PC-3 (cell line): ENCODE measurements around the gene TBX10. TPM values are rescaled to one million over a fixed set of nuclear protein-coding genes. Genes with fewer than 3 reads are reported as not detected.
"Not testable (repeated sequence)": the region's sequence is repeated elsewhere in the genome, so short reads cannot be mapped to it uniquely, and the experiment has no call there.

Source experiments
- ATAC-seq: fragments of 200-7000 bp; cut with Tn5 transposase; 2 replicates; pipeline ENCODE4 v1.9.1; 2020; ENCODE audit warnings: mild to moderate bottlenecking, moderate library complexity
- BruUV-seq: library from RNA; stranded (reverse); fragments of 400-500 nt; replicated peaks from 2 replicates; lab custom pipeline; 2021; lab: Mats Ljungman, UMichigan
- CTCF ChIA-PET: fragments of 300-600 bp; sonication (Branson Sonifier 250); formaldehyde crosslinking; loops from one replicate; lab custom pipeline; 2022; ENCODE audit warnings: antibody characterized with exemption; lab: Charles Lee
- POLR2A ChIA-PET: fragments of 300-600 bp; sonication (Branson Sonifier 250); formaldehyde crosslinking; loops from one replicate; lab custom pipeline; 2022; ENCODE audit warnings: antibody characterized with exemption; ENCODE audit not compliant: unreplicated experiment; lab: Charles Lee
- DNase-seq: peaks from one replicate; pipeline ENCODE4 v3.0.0-alpha.2; 2015
- H2AFZ ChIP-seq: fragments of 300-600 bp; sonication (generic); 2 replicates; pipeline ENCODE4 v1.6.0; 2016; ENCODE audit warnings: antibody characterized with exemption, low read length
- H3F3A ChIP-seq: fragments of 300-600 bp; sonication (generic); one replicate; pipeline ENCODE4 v1.6.0; 2017; ENCODE audit warnings: antibody characterized with exemption, low read length, control low read depth, mild to moderate bottlenecking; ENCODE audit not compliant: unreplicated experiment
- H3K27ac ChIP-seq: fragments of 300-600 bp; sonication (generic); 2 replicates; pipeline ENCODE4 v1.5.1; 2016; ENCODE audit warnings: mild to moderate bottlenecking, low read length
- H3K27me3 ChIP-seq: fragments of 300-600 bp; sonication (generic); 2 replicates; pipeline ENCODE4 v1.6.1; 2016; ENCODE audit warnings: low read length, mixed read lengths
- H3K36me3 ChIP-seq: fragments of 300-600 bp; sonication (generic); 2 replicates; pipeline ENCODE4 v1.6.1; 2016; ENCODE audit warnings: low read depth, mixed run types, low read length, mixed read lengths
- H3K4me1 ChIP-seq: fragments of 300-600 bp; sonication (generic); 2 replicates; pipeline ENCODE4 v1.5.1; 2016; ENCODE audit warnings: low read length; ENCODE audit not compliant: insufficient read depth
- H3K4me2 ChIP-seq: fragments of 300-600 bp; sonication (generic); 2 replicates; pipeline ENCODE4 v1.6.0; 2016; ENCODE audit warnings: low read length
- H3K4me3 ChIP-seq: fragments of 300-600 bp; sonication (generic); 2 replicates; pipeline ENCODE4 v1.5.1; 2016; ENCODE audit warnings: mild to moderate bottlenecking, low read length, mixed read lengths
- H3K79me2 ChIP-seq: fragments of 300-600 bp; sonication (generic); 2 replicates; pipeline ENCODE4 v1.6.1; 2017; ENCODE audit warnings: low read length, mixed read lengths
- H3K9ac ChIP-seq: fragments of 300-600 bp; sonication (generic); 2 replicates; pipeline ENCODE4 v1.6.0; 2016; ENCODE audit warnings: mild to moderate bottlenecking, low read length
- H3K9me2 ChIP-seq: fragments of 300-600 bp; sonication (generic); replicated peaks from 2 replicates; pipeline ENCODE4 v1.6.1; 2016; ENCODE audit warnings: mixed run types, low read length, mixed read lengths
- H3K9me3 ChIP-seq: fragments of 300-600 bp; sonication (generic); 2 replicates; pipeline ENCODE4 v1.6.1; 2016; ENCODE audit warnings: low read length, mixed read lengths
- H4K20me1 ChIP-seq: fragments of 300-600 bp; sonication (generic); 2 replicates; pipeline ENCODE4 v1.6.1; 2016; ENCODE audit warnings: low read length, mixed read lengths
- CTCF ChIP-seq: fragments of 300-600 bp; sonication (generic); conservative IDR thresholded peaks from 2 replicates; pipeline ENCODE4 v1.5.1; 2017; ENCODE audit warnings: antibody characterized with exemption, low read depth, mild to moderate bottlenecking, low read length
- EZH2 ChIP-seq: fragments of 300-600 bp; sonication (generic); IDR thresholded peaks from one replicate; pipeline ENCODE4 v1.6.1; 2017; ENCODE audit warnings: antibody characterized with exemption, mild to moderate bottlenecking, low read length; ENCODE audit not compliant: unreplicated experiment
- EZH2phosphoT487 ChIP-seq: fragments of 300-600 bp; sonication (generic); IDR thresholded peaks from 2 replicates; pipeline ENCODE4 v1.6.1; 2018; ENCODE audit warnings: mild to moderate bottlenecking, antibody characterized with exemption, low read length, borderline replicate concordance
- intact Hi-C: fragments of 100-400 bp; cut with micrococcal nuclease; formaldehyde crosslinking; loops from 2 replicates; pipeline ENCODE4 v1.9.0; 2023
- total RNA-seq: library from RNA; depleted of rRNA; stranded (reverse); fragments of >200 nt; gene quantifications from 2 replicates; pipeline ENCODE4 v1.2.3, GENCODE V29; 2014

The TBX10 gene
- total RNA-seq, 1 experiment from 2014 or later, result not detected

GRCh38 chr11:67597458-67597857 lies 42.1 kb downstream of the TBX10 start:
- H3K79me2 ChIP-seq, H3K9me3 ChIP-seq, DNase-seq, CTCF ChIA-PET, POLR2A ChIA-PET, intact Hi-C loops, H3K27me3 ChIP-seq, H3K9me2 ChIP-seq, H3F3A ChIP-seq, H3K4me3 ChIP-seq, BruUV-seq, ATAC-seq, H3K4me1 ChIP-seq, H3K9ac ChIP-seq, H3K27ac ChIP-seq, H4K20me1 ChIP-seq, H2AFZ ChIP-seq, H3K4me2 ChIP-seq, H3K36me3 ChIP-seq: not testable (repeated sequence)

GRCh38 chr11:67596753-67597300 lies 42.7 kb downstream of the TBX10 start:
- H3K4me2 ChIP-seq, result no peak overlapping the region
- POLR2A ChIA-PET, result no interaction called here

GRCh38 chr11:67594480-67594879 lies 45.1 kb downstream of the TBX10 start:
- Histone ChIP-seq H3K4me1 (no peaks in the 10 kb centered on the region), H4K20me1 (no peaks in the 10 kb centered on the region), H3K27ac (no peak overlapping the region), H3K9me2 (no peaks in the 10 kb centered on the region), H3K4me2 (no peak overlapping the region), H3K27me3 (peaks cover 7% of the 10 kb centered on the region; the same call in 1 of the 2 replicates), H3K9me3 (no peaks in the 10 kb centered on the region), H3K9ac (no peak overlapping the region), H2AFZ (no peak overlapping the region), H3K79me2 (no peaks in the 10 kb centered on the region), H3K4me3 (no peak overlapping the region), H3F3A (no peaks in the 10 kb centered on the region), H3K36me3 (no peaks in the 10 kb centered on the region)
- POLR2A ChIA-PET, result no interaction called here
- ATAC-seq, result no peak
- intact Hi-C loops, result no loop called here
- no peak for DNase-seq
- CTCF ChIA-PET, result no interaction called here
- TF ChIP-seq EZH2phosphoT487, result no peak
- no peak for TF ChIP-seq EZH2
- TF ChIP-seq CTCF, result no peak
- BruUV-seq, result no TSS peak

More at GRCh38 chr11:67596753-67597300, 42.7 kb downstream of the TBX10 start:
- intact Hi-C loops, result no loop called here
- CTCF ChIA-PET, result no interaction called here
- no peaks in the 10 kb centered on the region for H3K4me1 ChIP-seq
- H3K4me3 ChIP-seq, result no peak overlapping the region
- H3K9ac ChIP-seq, result no peak overlapping the region
- peaks cover 7% of the 10 kb centered on the region; the same call in 1 of the 2 replicates for H3K27me3 ChIP-seq
- no peak for DNase-seq
- H3K9me2 ChIP-seq, result no peaks in the 10 kb centered on the region
- TF ChIP-seq EZH2phosphoT487 (no peak), EZH2 (no peak), CTCF (no peak)
- H2AFZ ChIP-seq, result no peak overlapping the region
- H4K20me1 ChIP-seq, result no peaks in the 10 kb centered on the region
- ATAC-seq, result no peak
- BruUV-seq, result no TSS peak
- H3K27ac ChIP-seq, result no peak overlapping the region
- H3K36me3 ChIP-seq, result no peaks in the 10 kb centered on the region
- no peaks in the 10 kb centered on the region for H3F3A ChIP-seq
- no peaks in the 10 kb centered on the region for H3K9me3 ChIP-seq
- no peaks in the 10 kb centered on the region for H3K79me2 ChIP-seq
